IMR-90 (cell line): ENCODE data around the gene CHMP1A. TPM values are rescaled to one million over a fixed set of nuclear protein-coding genes. Genes with fewer than 3 reads are reported as not detected.

ENCODE experiments used
- ATAC-seq: fragments of 200-7000 bp; cut with Tn5 transposase; 2 replicates; pipeline ENCODE4 v1.9.1; 2020; ENCODE audit warnings: low read depth, mild to moderate bottlenecking, moderate library complexity
- BruUV-seq: library from RNA; stranded (reverse); fragments of 400-500 nt; replicated peaks from 2 replicates; lab custom pipeline; 2021; lab: Mats Ljungman, UMichigan
- CTCF ChIA-PET: fragments of 300-600 bp; formaldehyde crosslinking; extraction: SDS; loops from one replicate; lab custom pipeline; 2021; ENCODE audit warnings: antibody characterized with exemption; lab: Yijun Ruan, JAX
- POLR2A ChIA-PET: fragments of 300-600 bp; sonication (Branson Sonifier 250); formaldehyde crosslinking; loops from one replicate; lab custom pipeline; 2022; ENCODE audit warnings: antibody characterized with exemption; ENCODE audit not compliant: unreplicated experiment; lab: Charles Lee
- DNase-seq: peaks from one replicate; pipeline ENCODE4 v3.0.0; 2013
- H2AFZ ChIP-seq: replicated peaks from 2 replicates; pipeline ENCODE3; 2013; ENCODE audit warnings: low read length, mild to moderate bottlenecking; ENCODE audit not compliant: poor library complexity
- H2AK5ac ChIP-seq: 2 replicates; pipeline ENCODE4 v1.6.1; 2013; ENCODE audit warnings: low read depth, low read length, inconsistent platforms
- H2AK9ac ChIP-seq: replicated peaks from 2 replicates; pipeline ENCODE3; 2013; ENCODE audit warnings: mild to moderate bottlenecking, low read depth, low read length, moderate library complexity; ENCODE audit not compliant: poor library complexity
- H2BK120ac ChIP-seq: 2 replicates; pipeline ENCODE4 v1.6.1; 2013; ENCODE audit warnings: low read depth, low read length, inconsistent platforms
- H2BK15ac ChIP-seq: 3 replicates; pipeline ENCODE4 v1.6.1; 2013; ENCODE audit warnings: low read depth, low read length, inconsistent platforms
- H2BK20ac ChIP-seq: 2 replicates; pipeline ENCODE4 v1.6.1; 2013; ENCODE audit warnings: low read depth, mild to moderate bottlenecking, inconsistent platforms, low read length, moderate library complexity
- H2BK5ac ChIP-seq: 2 replicates; pipeline ENCODE4 v1.6.1; 2013; ENCODE audit warnings: mild to moderate bottlenecking, low read depth, low read length, inconsistent platforms; ENCODE audit not compliant: poor library complexity, severe bottlenecking
- H3K14ac ChIP-seq: replicated peaks from 2 replicates; pipeline ENCODE4 v1.6.1; 2013; ENCODE audit warnings: low read depth, low read length, inconsistent platforms
- H3K18ac ChIP-seq: 2 replicates; pipeline ENCODE4 v1.6.1; 2013; ENCODE audit warnings: low read depth, low read length, control low read depth
- H3K23ac ChIP-seq: 2 replicates; pipeline ENCODE4 v1.6.1; 2013; ENCODE audit warnings: low read depth, low read length, inconsistent platforms
- H3K27ac ChIP-seq: 2 replicates; pipeline ENCODE4 v1.5.1; 2013; ENCODE audit warnings: mild to moderate bottlenecking, control low read depth, low read length; ENCODE audit not compliant: insufficient read depth
- H3K27me3 ChIP-seq: 2 replicates; pipeline ENCODE4 v1.6.1; 2013; ENCODE audit warnings: low read length; ENCODE audit not compliant: control insufficient read depth, insufficient read depth
- H3K36me3 ChIP-seq: 2 replicates; pipeline ENCODE4 v1.6.1; 2013; ENCODE audit warnings: low read length, mixed read lengths; ENCODE audit not compliant: control insufficient read depth, insufficient read depth
- H3K4ac ChIP-seq: 2 replicates; pipeline ENCODE4 v1.6.1; 2013; ENCODE audit warnings: low read depth, low read length, inconsistent platforms
- H3K4me1 ChIP-seq: 2 replicates; pipeline ENCODE4 v1.6.1; 2013; ENCODE audit warnings: low read length, mixed read lengths; ENCODE audit not compliant: control insufficient read depth, insufficient read depth
- H3K4me2 ChIP-seq: 2 replicates; pipeline ENCODE4 v1.6.1; 2013; ENCODE audit warnings: low read depth, mild to moderate bottlenecking, control low read depth, low read length, moderate library complexity
- H3K4me3 ChIP-seq: 2 replicates; pipeline ENCODE4 v1.5.1; 2013; ENCODE audit warnings: low read depth, mild to moderate bottlenecking, control low read depth, low read length, moderate library complexity; ENCODE audit not compliant: insufficient read depth
- H3K56ac ChIP-seq: 2 replicates; pipeline ENCODE4 v1.6.1; 2013; ENCODE audit warnings: low read length, inconsistent platforms; ENCODE audit not compliant: insufficient read depth; ENCODE audit errors: extremely low read depth
- H3K79me1 ChIP-seq, 2 experiments: 2 replicates each; pipeline ENCODE4 v1.6.1; 2013; ENCODE audit warnings: low read length in 2 of 2, inconsistent platforms in 1 of 2, low read depth in 1 of 2
- H3K9ac ChIP-seq: 2 replicates; pipeline ENCODE4 v1.6.1; 2013; ENCODE audit warnings: low read depth, low read length, control low read depth
- H3K9me1 ChIP-seq: 2 replicates; pipeline ENCODE4 v1.6.1; 2013; ENCODE audit warnings: low read length, inconsistent platforms; ENCODE audit not compliant: insufficient read depth
- H3K9me3 ChIP-seq: 2 replicates; pipeline ENCODE4 v1.6.1; 2013; ENCODE audit warnings: low read length; ENCODE audit not compliant: control insufficient read depth, insufficient read depth
- H4K20me1 ChIP-seq: 2 replicates; pipeline ENCODE4 v1.6.1; 2013; ENCODE audit warnings: low read length, inconsistent platforms; ENCODE audit not compliant: insufficient read depth
- H4K5ac ChIP-seq: 2 replicates; pipeline ENCODE4 v1.6.1; 2013; ENCODE audit warnings: mild to moderate bottlenecking, low read depth, low read length, control low read depth
- H4K8ac ChIP-seq, 2 experiments: 2 replicates each; pipeline ENCODE4 v1.6.1; 2013; ENCODE audit warnings: low read depth in 2 of 2, low read length in 2 of 2, control low read depth in 1 of 2, inconsistent platforms in 1 of 2
- H4K91ac ChIP-seq: 2 replicates; pipeline ENCODE4 v1.6.1; 2013; ENCODE audit warnings: low read depth, low read length, inconsistent platforms; ENCODE audit not compliant: insufficient read depth
- BHLHE40 ChIP-seq: fragments of 150-350 bp; IDR thresholded peaks from 2 replicates; pipeline ENCODE4 v1.6.1; 2016; ENCODE audit warnings: mild to moderate bottlenecking, low read depth, low read length
- CEBPB ChIP-seq: IDR thresholded peaks from 2 replicates; pipeline ENCODE4 v1.6.1; 2012; ENCODE audit warnings: low read depth, low read length, improper control_type of control experiment
- CHD1 ChIP-seq: IDR thresholded peaks from 2 replicates; pipeline ENCODE4 v1.6.1; 2012; ENCODE audit warnings: low read depth, low read length, improper control_type of control experiment
- CTCF ChIP-seq: conservative IDR thresholded peaks from 2 replicates; pipeline ENCODE4 v1.5.1; 2012; ENCODE audit warnings: mild to moderate bottlenecking, low read depth, low read length, improper control_type of control experiment
- ELK1 ChIP-seq: fragments of 150-350 bp; IDR thresholded peaks from 2 replicates; pipeline ENCODE4 v1.6.1; 2016; ENCODE audit warnings: low read depth, mild to moderate bottlenecking, low read length, moderate library complexity, borderline replicate concordance
- FOS ChIP-seq: fragments of 150-350 bp; IDR thresholded peaks from 2 replicates; pipeline ENCODE4 v1.6.1; 2016; ENCODE audit warnings: low read depth, low read length
- MAFK ChIP-seq: IDR thresholded peaks from 2 replicates; pipeline ENCODE4 v1.6.1; 2012; ENCODE audit warnings: low read depth, low read length, improper control_type of control experiment
- MAZ ChIP-seq: IDR thresholded peaks from 2 replicates; pipeline ENCODE4 v1.6.1; 2012; ENCODE audit warnings: low read depth, mild to moderate bottlenecking, low read length, improper control_type of control experiment, moderate library complexity, borderline replicate concordance
- NFE2L2 ChIP-seq: fragments of 150-350 bp; IDR thresholded peaks from 2 replicates; pipeline ENCODE4 v1.6.1; 2016; ENCODE audit warnings: low read depth, mild to moderate bottlenecking, low read length
- POLR2A ChIP-seq: IDR thresholded peaks from 2 replicates; pipeline ENCODE4 v1.6.1; 2012; ENCODE audit warnings: mild to moderate bottlenecking, low read depth, low read length
- RAD21 ChIP-seq: IDR thresholded peaks from 2 replicates; pipeline ENCODE4 v1.6.1; 2012; ENCODE audit warnings: low read length, improper control_type of control experiment
- RCOR1 ChIP-seq: IDR thresholded peaks from 2 replicates; pipeline ENCODE4 v1.6.1; 2012; ENCODE audit warnings: mild to moderate bottlenecking, low read length, improper control_type of control experiment; ENCODE audit not compliant: insufficient replicate concordance
- RFX5 ChIP-seq: IDR thresholded peaks from 2 replicates; pipeline ENCODE4 v1.8.0; 2012; ENCODE audit warnings: low read depth, mild to moderate bottlenecking, low read length, moderate library complexity
- SMC3 ChIP-seq: fragments of 150-350 bp; IDR thresholded peaks from 2 replicates; pipeline ENCODE4 v1.6.1; 2016; ENCODE audit warnings: low read depth, mild to moderate bottlenecking, antibody characterized with exemption, low read length, moderate library complexity
- USF2 ChIP-seq: fragments of 150-350 bp; IDR thresholded peaks from 2 replicates; pipeline ENCODE4 v1.6.1; 2017; ENCODE audit warnings: mild to moderate bottlenecking, antibody characterized with exemption, low read length, low read depth
- WGBS, 2 experiments: methylation state at CpG; one replicate each; pipeline versions ENCODE4 v1.1.5 to v1.1.7; 2013; ENCODE audit warnings: missing lambda C conversion rate in 2 of 2; ENCODE audit not compliant: insufficient read length in 1 of 2; ENCODE audit errors: extremely low coverage in 2 of 2; 5-methylcytosine and 5-hydroxymethylcytosine counted together
- dilution Hi-C: fragments of 300-500 bp; cut with HindIII; formaldehyde crosslinking; loops from one replicate; pipeline ENCODE4 v1.14.3; 2018; ENCODE audit warnings: low sequenced_read_pairs; ENCODE audit not compliant: unreplicated experiment
- in situ Hi-C: fragments of 300-500 bp; cut with MboI; formaldehyde crosslinking; loops from 3 replicates; pipeline ENCODE4 v1.14.3; 2019; ENCODE audit warnings: low sequenced_read_pairs, inconsistent platforms, mixed read lengths
- intact Hi-C: fragments of 100-400 bp; cut with micrococcal nuclease; formaldehyde crosslinking; loops from 2 replicates; pipeline ENCODE4 v1.10.0; 2022
- polyA plus RNA-seq, 3 experiments: library from polyadenylated mRNA; depleted of rRNA; stranded (reverse); fragments of >200 nt; gene quantifications; 2 replicates each; pipeline ENCODE4 v1.2.3, GENCODE V29; 2012; ENCODE audit warnings: low replicate concordance in 1 of 3
- total RNA-seq: library from RNA; depleted of rRNA; stranded (reverse); fragments of >200 nt; gene quantifications from 2 replicates; pipeline ENCODE4 v1.2.3, GENCODE V29; 2012

The CHMP1A gene
- total and polyA plus RNA-seq, 2 of the 4 experiments (the other 2 are of a cell fraction): 97.3 to 99.8 TPM

- ChIA-PET CTCF (no interaction called here), POLR2A (no interaction called here)
- Histone ChIP-seq H3K27me3 (no peaks in the 10 kb centered on the region), H4K8ac (no peak overlapping the region), H2BK120ac (no peak overlapping the region), H3K36me3 (peaks cover 53% of the 10 kb centered on the region), H3K14ac (no peak overlapping the region), H3K4me2 (no peak overlapping the region), H3K79me1 (peaks cover 14 to 24% of the 10 kb centered on the region in 2 experiments), H3K9ac (no peak overlapping the region), H3K27ac (no peak overlapping the region), H3K4me1 (no peaks in the 10 kb centered on the region), H2BK20ac (no peak overlapping the region), H2BK5ac (no peak overlapping the region), H3K9me3 (no peaks in the 10 kb centered on the region), H3K9me1 (0 out of 2 replicates have a peak, but pooled peaks cover 2% of the 10 kb centered on the region), H4K5ac (no peak overlapping the region), H3K4me3 (no peak overlapping the region), H2AFZ (no peak overlapping the region), H4K91ac (no peak overlapping the region), H4K20me1 (peaks cover 16% of the 10 kb centered on the region; the same call in 1 of the 2 replicates), H3K56ac (no peak overlapping the region), H2BK15ac (no peak overlapping the region), H3K4ac (no peak overlapping the region), H3K18ac (no peak overlapping the region), H2AK9ac (no peak overlapping the region), H2AK5ac (no peak overlapping the region), H3K23ac (no peak overlapping the region)
- BruUV-seq: no TSS peak
- no peak for DNase-seq
- intact Hi-C loops (no loop called here), in situ Hi-C loops (no loop called here), dilution Hi-C loops (no loop called here)
- WGBS, 2 experiments: 96% methylated on average over 25 of the region's 32 CpGs; no CpG with 5 or more reads in 1 of the 2 experiments
- ATAC-seq: no peak
- no peak for TF ChIP-seq MAZ
- no peak for TF ChIP-seq RFX5
- TF ChIP-seq CEBPB: no peak
- no peak for TF ChIP-seq ELK1
- TF ChIP-seq RAD21: no peak
- TF ChIP-seq MAFK: no peak
- TF ChIP-seq BHLHE40: no peak
- TF ChIP-seq NFE2L2: no peak
- TF ChIP-seq SMC3: no peak
- no peak for TF ChIP-seq FOS
- TF ChIP-seq CTCF: no peak
- TF ChIP-seq RCOR1: no peak
- TF ChIP-seq POLR2A: no peak
- TF ChIP-seq CHD1: no peak
- TF ChIP-seq USF2: no peak
These were observed 36.6 kb upstream of the CHMP1A start for GRCh38 chr16:89693931-89694783.
